SH-SY5Y (cell line): ENCODE data around the gene MPV17.

Source experiments
- GATA2 ChIP-seq: IDR thresholded peaks from 2 replicates; pipeline ENCODE4 v1.6.1; 2011; ENCODE audit warnings: mild to moderate bottlenecking, low read depth, low read length
- GATA3 ChIP-seq: IDR thresholded peaks from 2 replicates; pipeline ENCODE4 v1.6.1; 2011; ENCODE audit warnings: low read depth, mild to moderate bottlenecking, low read length, moderate library complexity

- TF ChIP-seq GATA2 (no peak), GATA3 (no peak)
Observed at GRCh38 chr2:27306573-27307286, 16.2 kb downstream of the MPV17 start.
